Head of caudate nucleus (tissue), 42 donors: ENCODE results near the gene GPS2.

Experiments used
- DNase-seq, 42 donors: peaks; one replicate each; pipeline versions ENCODE4 v3.0.0 to v3.0.0-alpha.2; 2020 to 2021; ENCODE audit warnings: mixed read lengths in 7 of 42
- intact Hi-C: fragments of 100-400 bp; cut with DNase I; formaldehyde crosslinking; loops from one replicate; pipeline ENCODE4 v1.15.0; 2022

The GPS2 gene

DNA sequence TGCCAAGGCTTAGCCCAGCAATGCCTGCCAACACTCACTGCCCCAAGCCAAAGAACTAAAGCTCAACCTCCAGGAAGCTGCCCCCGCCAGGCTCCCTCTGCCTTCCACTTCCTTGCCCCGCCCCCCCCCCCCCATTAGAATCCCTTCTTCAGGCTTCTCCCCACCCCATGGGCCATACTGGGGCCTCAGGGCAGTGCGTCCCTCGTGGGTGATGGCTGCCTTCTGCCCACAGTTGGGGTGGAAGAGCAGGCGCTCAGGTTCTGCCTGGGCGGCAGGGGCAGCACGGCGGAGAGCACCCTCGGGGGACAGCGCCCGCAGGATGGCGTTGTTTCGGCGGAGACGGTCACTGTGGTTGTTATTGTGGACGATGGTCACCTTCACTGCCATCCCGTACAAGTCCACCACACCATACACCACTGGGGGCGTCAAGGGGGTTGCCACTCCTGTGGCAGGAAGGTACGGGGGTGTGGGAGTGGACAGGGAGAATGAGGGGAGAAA, 9.9 kb upstream of the GPS2 start:
- no peak for DNase-seq
- intact Hi-C loops, result no loop called here

DNA sequence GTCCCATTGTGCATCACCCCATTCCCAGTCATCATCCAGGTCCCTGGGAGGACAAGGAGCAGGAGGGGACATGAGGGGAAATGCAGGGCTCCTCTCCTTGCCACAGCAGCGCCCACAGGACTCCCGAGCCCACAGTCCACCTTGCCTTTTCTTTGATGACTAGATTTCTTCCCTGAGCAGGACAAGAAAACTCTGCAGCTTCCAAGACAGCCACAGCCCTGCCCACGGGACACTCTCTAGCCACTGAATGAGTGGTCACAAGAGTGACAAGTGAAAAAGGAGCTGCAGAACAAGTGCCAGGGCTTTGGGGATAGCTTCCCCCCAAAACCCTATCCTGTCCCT, 9.2 kb upstream of the GPS2 start:
- intact Hi-C loops, result no loop called here

DNA sequence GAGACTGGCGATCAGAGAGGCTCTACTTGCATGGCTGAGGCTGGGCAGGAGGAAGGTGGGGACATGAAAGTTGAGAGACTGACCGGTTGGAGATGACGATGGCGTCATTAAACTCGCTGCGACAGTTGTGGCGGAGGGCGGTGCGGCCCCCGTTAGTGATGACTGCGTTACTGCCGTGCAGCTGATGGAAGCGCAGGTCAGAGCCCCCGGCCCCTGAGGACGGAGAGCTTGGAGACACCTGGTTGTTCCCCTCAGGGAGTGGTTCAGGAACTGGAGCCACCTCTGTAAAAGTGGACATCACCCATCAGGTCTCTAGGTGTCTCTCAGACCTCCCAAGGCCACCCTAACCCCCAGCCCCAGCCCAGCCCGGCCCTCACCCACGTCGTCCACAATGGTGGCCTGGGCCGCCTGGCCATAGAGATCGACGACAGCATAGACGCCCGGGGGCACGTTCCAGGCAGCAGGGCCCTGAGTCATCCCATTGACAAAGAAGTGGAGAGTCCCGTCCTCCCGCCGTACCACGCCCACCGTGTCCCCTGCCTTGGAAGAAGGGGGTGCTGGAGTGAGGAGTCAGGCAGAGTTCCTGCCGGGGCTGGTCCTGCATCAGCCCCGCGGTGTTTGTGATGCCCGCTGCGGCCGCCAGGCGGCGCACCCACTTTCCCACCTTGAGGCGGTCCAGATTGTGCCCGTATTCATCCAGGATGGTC, 8.7 kb upstream of the GPS2 start:
- intact Hi-C loops, result no loop called here
- DNase-seq, result peak in 28 of 42 donors; percentile 17 to 75 (median 54)

More for the DNA sequence above, 9.2 kb upstream of the GPS2 start:
- DNase-seq, result no peak

DNA sequence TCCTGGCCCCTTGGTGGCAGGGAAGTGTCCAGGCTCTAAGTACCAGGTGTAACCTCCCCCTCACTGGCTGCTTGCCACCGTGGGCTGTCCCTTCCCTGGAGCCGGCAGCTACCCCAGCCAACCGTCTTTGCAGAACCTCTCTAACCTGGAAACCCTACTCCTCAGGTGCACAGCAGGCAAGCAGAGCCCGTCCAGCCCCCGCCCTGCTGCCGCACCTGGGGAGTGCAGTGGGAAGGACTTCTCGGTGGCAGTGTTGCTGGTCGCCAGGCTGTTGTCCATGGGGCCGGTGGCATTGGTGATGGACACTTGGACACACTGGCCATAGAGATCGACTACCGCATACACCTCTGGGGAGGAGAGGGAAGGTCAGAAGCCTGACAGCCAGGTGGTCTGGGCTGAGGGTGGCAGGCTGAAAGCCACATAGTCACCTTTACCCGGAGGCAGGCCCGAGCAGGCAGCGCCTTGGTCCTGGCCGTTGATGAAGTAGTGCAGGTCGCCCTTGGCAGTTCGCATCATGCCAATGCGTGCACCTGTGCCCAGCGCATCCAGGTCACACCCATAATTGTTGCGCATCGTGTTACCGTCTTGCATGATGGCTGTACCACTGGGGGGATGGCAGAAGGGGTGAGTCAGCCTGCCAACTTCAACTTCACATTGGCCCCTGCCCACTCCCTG, 7.5 kb upstream of the GPS2 start:
- intact Hi-C loops, result no loop called here
- no peak for DNase-seq

DNA sequence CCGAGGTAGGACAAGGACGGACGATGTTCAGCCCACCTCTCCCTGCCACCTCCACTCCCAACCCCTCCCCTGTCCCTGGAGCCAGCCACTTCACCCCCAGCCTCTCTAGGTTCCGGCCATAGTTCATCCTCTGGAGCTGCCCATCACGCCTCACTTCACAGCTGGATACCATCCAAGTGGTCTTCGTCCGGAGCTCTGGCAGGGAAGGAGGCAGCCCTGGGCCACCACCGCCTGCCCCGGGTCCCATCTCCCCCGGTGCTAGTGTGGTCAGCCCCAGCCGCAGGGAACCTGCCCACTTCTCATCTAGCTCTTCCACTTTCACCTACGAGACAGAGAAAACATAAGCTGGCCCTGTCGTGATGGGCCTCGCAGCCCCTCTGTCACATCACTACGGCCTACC, 6.3 kb upstream of the GPS2 start:
- no peak for DNase-seq
- intact Hi-C loops, result no loop called here

DNA sequence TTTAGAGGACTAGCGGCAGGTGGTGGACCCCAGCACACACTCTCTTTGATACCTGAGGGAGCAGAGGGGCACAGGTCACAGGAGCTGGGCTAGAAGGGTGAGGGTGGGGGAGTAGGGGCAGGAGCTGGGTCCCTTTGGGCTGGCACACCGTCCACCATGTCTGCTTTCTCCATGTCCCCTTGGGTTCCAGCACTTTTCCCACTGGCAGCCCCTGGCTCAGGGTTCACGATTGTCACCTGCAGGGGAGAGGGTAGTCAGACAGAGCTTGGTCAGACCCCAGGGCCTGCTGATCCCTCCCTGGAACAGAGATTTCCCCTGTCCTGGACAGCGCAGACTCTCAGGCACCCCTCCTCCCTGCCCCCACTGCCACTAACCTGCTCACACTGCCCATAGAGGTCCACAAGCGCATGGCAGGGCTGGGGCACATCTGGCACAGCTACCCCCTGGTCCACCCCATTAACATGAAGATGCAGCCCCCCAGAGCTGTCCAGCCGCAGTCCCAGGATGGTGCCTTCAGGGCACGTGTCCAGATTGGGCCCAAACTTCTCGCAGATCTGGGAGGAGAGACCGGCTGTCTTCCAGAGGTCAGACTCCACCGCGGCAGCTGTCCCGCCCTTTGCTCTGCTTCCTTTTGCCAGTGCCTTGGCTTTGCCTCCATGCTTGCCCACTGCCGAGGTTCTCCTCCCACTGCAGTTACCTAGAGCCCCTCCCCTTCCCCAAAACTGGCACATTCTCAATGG, 3.1 kb upstream of the GPS2 start:
- no peak for DNase-seq
- intact Hi-C loops, result no loop called here

DNA sequence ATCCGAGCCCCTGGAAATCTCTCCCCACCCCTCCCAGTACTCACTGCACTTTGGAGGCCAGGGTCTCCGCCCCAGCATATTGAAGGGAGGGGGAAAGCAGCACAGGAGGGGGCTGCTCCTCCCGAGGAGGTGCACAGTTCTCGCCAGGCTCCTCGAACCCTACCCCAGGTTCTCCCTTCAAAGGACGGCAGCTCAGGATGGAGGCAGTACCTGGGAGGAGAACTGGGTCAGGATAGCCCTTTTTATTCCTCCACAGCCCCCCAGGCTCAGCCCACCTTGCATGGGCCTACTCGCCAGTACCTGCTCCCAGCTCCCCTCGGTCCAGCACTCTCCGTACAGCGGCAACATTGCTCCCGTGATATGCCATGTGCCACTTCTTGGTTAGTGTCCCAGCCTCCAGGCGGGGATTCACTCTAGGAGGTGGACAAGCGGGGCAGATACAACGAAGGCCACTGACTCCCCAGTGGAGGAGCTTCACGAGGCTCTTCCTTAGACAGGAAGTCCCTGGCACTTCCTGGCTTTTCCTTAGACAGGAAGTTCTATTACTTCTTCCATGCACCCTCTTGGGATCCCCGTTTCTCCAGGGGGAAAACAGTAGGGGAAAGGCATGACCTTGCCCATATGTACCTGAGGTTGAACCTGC, 2.1 kb upstream of the GPS2 start:
- intact Hi-C loops, result no loop called here
- DNase-seq, result no peak

DNA sequence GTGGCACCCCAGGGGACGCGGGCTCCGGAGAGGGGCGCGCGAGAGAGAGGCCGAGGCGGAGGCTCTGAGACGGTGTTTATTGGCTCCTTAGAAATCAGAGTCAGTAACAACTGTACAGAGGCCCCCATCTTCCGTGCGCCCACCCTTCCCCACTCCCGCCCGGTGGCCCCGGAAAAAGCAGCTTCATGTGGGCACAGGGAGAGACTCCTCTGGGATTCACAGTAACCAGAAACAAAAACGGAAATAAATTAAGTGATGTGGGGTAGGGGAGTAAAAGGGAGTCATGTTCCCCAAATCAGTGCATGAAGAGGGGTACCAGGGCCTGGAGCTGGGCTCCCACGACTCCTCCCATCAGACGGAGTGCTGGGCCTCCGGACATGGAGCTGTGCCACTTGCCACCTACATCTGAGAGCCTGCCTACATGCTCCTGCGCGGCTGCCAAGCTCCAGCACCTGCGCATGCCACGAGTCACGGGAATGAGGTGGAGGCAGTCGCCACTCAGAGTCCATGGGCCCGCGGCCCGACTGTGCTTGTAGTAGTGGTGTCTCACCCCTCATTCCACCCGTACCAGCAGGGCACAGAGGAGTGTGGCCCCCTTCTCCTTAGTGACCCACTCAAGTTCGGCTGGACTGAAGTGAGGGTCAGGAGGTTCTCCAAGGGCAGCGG, 543 bp upstream of the GPS2 start:
- intact Hi-C loops, result no loop called here
- peak; percentile 22 to 85 (median 63) for DNase-seq

DNA sequence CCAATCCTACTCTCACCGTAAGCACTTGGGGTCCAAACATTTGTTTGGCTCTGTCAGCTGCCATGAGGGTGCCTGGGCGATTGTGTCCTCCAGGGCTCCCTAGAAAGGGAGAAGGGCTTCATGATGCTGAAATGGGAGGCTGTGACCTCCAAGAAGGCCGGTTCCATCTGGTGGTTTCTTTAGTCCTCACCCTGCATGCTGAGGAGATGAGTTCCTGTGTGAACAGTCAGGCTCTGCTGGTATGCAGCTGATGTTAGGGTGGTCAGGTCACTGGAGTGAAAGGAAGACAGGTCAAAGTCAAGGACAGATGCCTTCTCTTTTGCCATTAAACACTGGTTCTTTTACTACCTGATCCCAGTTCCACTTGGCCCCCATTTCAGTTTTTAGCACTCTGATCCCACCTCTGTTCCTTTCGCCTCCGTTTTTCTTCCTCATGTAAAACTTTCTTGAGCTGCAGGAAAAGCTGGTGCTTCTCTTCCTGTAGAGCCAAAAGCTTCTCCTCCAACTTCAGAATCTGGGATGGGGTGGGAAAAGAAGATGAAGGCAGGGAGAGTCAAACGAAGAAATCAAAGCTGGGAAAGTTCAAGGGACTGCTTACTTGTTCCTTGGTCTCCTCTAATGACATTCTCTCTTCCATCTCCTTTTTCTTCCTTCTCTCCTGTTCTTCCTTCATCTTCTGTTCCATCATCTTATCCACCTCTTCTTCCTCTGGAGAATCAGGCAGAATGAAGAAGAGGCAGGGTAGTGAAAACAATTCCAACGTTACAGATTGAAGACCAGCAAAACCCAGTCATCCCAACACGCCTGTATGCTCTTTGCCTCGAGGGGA, 1.1 kb downstream of the GPS2 start:
- no peak for DNase-seq
- intact Hi-C loops, result no loop called here

DNA sequence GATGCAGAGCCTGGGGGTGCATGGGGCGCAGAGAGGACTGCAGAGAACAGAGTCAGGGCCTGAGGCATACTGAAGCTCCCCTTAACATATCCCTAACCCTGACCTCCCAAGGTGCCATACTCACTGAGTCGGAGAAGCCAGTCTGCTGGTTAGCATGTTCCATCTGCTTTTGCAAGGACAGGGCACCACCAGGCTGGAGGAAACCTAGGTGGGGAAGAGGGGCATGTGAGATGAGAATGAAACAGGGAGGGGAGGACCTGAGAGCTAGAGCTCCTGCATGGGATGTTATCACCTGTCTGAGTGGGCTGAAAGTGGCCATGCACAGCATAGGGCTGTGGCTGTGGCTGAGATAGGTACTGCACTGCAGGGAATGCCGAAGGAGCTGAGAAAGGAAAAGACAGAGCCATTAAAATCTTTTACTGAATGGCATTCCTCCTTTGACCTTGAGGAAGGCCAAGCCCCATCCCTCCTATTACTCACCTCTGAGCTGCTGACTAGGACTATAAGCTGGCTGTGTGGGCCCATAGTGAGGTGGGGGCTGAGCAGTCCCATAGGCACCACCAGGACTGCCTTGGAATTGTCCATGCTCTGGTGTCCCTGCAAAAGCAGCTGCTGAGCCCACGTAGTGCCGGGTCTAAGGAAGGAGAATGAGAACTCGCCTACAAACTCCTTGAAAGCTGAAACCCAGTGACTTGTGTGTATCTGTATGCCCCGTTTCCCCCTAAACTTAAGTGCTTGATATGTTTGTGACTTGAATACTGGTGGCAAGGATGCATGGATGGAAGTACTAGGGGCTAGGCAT, 1.9 kb downstream of the GPS2 start:
- intact Hi-C loops, result no loop called here
- no peak for DNase-seq

DNA sequence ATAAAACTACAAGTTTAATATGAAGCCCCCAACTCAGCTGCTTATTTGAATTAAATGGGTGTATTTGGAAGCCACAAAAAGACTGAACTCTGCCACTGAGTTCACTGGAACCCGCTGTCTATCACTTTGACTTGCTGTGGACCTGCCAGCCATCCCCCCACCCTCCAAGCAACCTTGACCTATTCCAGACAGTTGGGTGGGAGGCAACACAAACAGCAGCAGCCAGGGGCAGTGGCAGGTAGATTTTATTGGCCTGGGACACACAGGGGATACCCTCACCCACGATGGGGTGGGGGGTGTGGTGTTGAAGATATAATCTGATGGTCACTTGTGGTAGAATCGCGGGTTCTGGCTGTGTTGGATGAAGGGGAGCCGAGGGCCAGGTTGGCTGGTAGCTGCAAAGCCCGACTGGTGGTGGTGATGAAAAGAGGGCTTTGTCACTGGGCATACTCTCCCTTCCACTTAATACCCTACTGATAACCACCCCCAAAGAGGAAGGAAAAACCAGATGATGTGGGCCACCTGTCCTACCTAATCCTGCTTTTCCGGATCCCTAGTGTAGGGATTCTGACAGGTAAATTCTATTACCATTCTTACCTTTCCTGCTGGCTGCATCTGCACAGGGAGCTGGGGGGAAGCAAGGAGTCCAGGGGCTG, 2.6 kb downstream of the GPS2 start:
- intact Hi-C loops, result no loop called here
- no peak for DNase-seq

DNA sequence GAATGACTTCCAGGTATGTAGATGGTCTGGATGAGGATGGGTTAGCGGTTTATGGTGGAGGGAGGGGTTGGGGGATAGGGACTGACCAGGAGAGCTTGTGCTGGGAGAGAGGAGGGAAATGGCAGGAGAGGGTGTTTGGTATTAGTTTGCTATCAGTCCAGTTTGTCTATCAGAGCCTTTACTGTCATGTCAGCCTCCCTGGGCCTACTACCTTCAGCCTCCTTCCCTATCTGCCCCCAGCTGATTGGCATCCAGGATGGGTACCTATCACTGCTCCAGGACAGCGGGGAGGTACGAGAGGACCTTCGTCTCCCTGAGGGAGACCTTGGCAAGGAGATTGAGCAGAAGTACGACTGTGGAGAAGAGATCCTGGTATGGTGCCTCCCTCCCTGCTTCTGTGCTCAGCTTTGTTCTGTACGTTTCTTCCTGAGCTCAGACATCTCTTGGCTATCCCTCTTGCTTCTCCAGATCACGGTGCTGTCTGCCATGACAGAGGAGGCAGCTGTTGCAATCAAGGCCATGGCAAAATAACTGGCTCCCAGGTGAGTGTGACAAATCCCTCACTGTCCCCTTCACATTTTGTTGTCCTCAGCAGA, 4.0 kb downstream of the GPS2 start:
- intact Hi-C loops, result no loop called here
- no peak for DNase-seq

DNA sequence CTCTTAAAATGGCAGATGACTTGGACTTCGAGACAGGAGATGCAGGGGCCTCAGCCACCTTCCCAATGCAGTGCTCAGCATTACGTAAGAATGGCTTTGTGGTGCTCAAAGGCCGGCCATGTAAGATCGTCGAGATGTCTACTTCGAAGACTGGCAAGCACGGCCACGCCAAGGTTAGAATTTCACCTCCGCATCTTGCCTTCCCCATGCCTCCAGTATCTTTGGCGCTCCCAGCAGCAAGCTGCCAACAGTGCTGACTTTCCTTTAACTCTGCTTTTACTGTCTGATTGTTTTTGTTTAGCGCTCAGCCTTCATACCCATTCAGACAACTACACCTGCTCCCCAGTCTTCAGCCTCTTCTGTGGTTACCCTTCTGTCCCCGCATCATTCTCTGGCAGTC, 5.5 kb downstream of the GPS2 start:
- intact Hi-C loops, result loop anchor here (5.0 kb wide), 1 partner anchor 57 kb away; the partner anchor contains the start of genes CTDNEP1 and ELP5

DNA sequence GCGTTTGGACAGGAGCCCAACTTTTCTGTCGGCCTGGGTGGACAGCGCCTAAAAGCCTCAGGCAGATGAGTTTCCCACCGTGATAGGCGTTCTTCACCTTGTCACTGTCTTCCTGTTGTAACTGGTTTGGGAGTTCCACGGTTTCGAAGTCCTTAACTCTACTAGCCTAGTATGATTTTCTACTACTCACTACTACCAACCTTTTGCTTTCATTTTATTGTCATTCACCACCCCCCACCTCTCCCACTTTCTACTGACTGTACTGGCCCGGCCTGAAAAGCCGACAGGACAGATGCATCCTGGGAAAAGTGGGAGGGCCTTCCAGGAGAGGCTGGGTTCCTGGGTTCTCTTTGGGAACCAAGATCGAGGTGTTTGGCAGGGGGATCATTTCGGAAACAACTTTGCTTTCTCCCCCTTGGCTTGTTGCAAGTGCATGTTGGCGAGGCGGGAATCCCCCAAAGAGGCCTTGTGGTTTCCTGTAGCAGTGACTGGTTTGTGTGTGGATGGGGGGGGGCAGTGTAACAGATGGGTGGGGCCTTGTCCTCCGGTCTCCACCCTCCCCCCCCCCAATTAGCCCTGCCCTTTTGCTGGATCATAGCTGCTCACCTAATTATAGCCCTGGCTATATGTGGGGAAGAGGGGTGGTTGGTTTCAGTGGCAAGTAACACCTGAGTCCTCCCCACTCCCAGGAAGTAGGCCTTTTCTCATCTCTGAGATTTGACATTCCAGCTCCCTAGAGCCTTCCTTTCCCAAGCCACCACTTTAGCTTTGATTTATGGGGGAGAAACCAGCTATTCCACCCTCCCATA, 6.3 kb downstream of the GPS2 start:
- intact Hi-C loops, result loop anchor here (5.0 kb wide), 1 partner anchor 57 kb away; the partner anchor contains the start of genes CTDNEP1 and ELP5
- DNase-seq, result peak; percentile 28 to 84 (median 64)

More for the DNA sequence above, 5.5 kb downstream of the GPS2 start:
- DNase-seq, result no peak
